ENCODE measurements around the gene THAP4.
A peak's percentile ranks its signal among the peaks of the same experiment; 100 is the strongest.

Gene THAP4

DNA sequence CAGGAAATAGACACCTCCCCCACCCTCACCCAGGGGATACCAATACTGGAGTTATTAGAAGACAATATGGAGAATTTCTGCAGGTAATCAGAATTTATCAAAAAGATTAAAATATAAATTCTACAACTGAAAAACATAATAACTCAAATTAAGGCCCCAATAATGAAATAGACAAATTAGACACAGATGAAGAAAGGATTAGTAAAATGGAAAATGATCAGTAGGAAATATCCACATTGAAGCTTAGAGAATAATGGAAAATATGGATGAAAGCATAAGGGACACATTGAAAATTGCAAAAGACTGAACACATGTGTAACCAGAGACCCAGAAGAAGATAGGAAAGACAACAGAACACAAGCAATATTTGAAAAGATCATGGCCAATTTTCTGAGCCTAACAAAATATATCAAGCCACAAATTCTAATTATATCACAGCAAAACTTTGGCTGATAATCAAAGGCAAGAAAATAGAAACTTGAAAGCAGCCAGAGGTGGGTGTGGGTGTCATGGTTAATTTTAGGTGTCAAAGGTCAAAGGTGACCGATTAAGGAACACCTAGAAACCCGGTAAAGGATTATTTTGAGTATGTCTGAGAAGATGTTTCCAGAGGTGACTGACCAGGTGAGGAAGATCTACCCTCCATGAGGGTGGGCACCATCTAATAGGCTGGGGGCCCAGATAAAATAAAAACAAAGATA is 50.2 kb downstream of the THAP4 start:
- TF ChIP-seq ZNF274 (IDR thresholded peaks at IDR 0.05; ENCODE audit: low read depth, low read length) (no peak), SUZ12 (IDR thresholded peaks at IDR 0.05; ENCODE audit: extremely low read depth, insufficient read depth, insufficient read length) (no peak), YY1 (IDR thresholded peaks at IDR 0.05; ENCODE audit: insufficient read depth, insufficient read length) (no peak)
- H3K36me3 ChIP-seq (ENCODE audit: insufficient read depth, insufficient read length, low read length), result peaks cover 74% of the 10 kb centered on the region
- H3K9me3 ChIP-seq (ENCODE audit: insufficient read depth, low read length), result peaks cover 34% of the 10 kb centered on the region
- H3K9ac ChIP-seq (ENCODE audit: insufficient read length, low read depth), result no peak overlapping the region
- H3K27me3 ChIP-seq (ENCODE audit: insufficient read depth, insufficient read length), result no peaks in the 10 kb centered on the region
- H3K4me3 ChIP-seq (ENCODE audit: insufficient read length, low read depth), result no peak overlapping the region
- peaks cover 5% of the 10 kb centered on the region for H3K4me1 ChIP-seq (ENCODE audit: insufficient read depth, insufficient read length)
- DNase-seq (ENCODE audit: low read depth, low spot score), result no peak

DNA sequence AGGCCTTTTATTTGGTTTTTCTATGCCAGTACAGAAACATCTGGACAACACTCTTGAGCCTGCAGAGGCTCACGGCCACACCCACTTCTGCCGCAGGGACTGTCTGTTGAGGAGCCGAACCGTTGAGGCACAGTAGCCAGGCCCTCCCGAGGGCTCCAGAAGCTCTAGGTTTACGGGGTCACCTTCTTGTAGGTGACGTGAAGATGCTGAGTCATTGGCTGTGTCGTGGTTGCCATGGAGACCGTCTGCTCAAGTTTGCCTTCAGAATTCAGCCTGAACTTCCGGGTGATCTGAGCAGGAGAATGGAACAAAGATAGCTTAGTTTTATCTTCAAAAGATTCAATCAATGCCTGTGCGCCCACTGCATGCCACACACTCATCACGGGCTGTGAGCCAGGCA is 52.5 kb downstream of the THAP4 start:
- no peak overlapping the region for H3K4me3 ChIP-seq (ENCODE audit: insufficient read length, low read depth)
- peaks cover 63% of the 10 kb centered on the region for H3K36me3 ChIP-seq (ENCODE audit: insufficient read depth, insufficient read length, low read length)
- peaks cover 42% of the 10 kb centered on the region for H3K9me3 ChIP-seq (ENCODE audit: insufficient read depth, low read length)
- no peak for TF ChIP-seq ZNF274 (IDR thresholded peaks at IDR 0.05; ENCODE audit: low read depth, low read length)
- TF ChIP-seq SUZ12 (IDR thresholded peaks at IDR 0.05; ENCODE audit: extremely low read depth, insufficient read depth, insufficient read length), result no peak
- TF ChIP-seq YY1 (IDR thresholded peaks at IDR 0.05; ENCODE audit: insufficient read depth, insufficient read length), result no peak
- H3K27me3 ChIP-seq (ENCODE audit: insufficient read depth, insufficient read length), result no peaks in the 10 kb centered on the region
- peak; percentile 25 for DNase-seq (ENCODE audit: low read depth, low spot score)
- peaks cover 5% of the 10 kb centered on the region for H3K4me1 ChIP-seq (ENCODE audit: insufficient read depth, insufficient read length)
- H3K9ac ChIP-seq (ENCODE audit: insufficient read length, low read depth), result no peak overlapping the region

DNA sequence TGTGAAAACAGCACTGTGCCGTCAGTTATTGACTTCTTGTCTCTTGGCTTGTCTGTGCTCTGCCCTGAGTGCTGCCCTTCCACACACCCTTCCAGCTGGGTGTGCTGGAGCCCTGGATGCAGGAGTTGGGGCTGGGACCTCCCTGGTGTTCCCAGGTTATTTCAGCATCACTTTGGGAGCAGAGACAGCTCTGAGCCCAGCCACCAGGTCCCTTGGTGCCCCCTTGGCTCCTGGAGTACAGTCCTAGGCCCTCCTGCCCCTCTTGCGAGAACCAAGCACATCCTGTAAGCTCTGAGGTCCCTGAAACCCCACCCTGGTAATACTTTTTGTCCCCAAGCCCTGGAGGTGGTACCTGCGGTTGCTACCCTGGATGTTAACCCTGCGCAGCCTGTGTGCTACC is 54.2 kb downstream of the THAP4 start:
- peaks cover 35% of the 10 kb centered on the region for H3K9me3 ChIP-seq (ENCODE audit: insufficient read depth, low read length)
- no peak for DNase-seq (ENCODE audit: low read depth, low spot score)
- no peak for TF ChIP-seq ZNF274 (IDR thresholded peaks at IDR 0.05; ENCODE audit: low read depth, low read length)
- no peak for TF ChIP-seq SUZ12 (IDR thresholded peaks at IDR 0.05; ENCODE audit: extremely low read depth, insufficient read depth, insufficient read length)
- TF ChIP-seq YY1 (IDR thresholded peaks at IDR 0.05; ENCODE audit: insufficient read depth, insufficient read length), result no peak
- H3K27me3 ChIP-seq (ENCODE audit: insufficient read depth, insufficient read length), result no peaks in the 10 kb centered on the region
- H3K4me1 ChIP-seq (ENCODE audit: insufficient read depth, insufficient read length), result peaks cover 5% of the 10 kb centered on the region
- no peak overlapping the region for H3K4me3 ChIP-seq (ENCODE audit: insufficient read length, low read depth)
- H3K9ac ChIP-seq (ENCODE audit: insufficient read length, low read depth), result no peak overlapping the region
- peaks cover 55% of the 10 kb centered on the region for H3K36me3 ChIP-seq (ENCODE audit: insufficient read depth, insufficient read length, low read length)

DNA sequence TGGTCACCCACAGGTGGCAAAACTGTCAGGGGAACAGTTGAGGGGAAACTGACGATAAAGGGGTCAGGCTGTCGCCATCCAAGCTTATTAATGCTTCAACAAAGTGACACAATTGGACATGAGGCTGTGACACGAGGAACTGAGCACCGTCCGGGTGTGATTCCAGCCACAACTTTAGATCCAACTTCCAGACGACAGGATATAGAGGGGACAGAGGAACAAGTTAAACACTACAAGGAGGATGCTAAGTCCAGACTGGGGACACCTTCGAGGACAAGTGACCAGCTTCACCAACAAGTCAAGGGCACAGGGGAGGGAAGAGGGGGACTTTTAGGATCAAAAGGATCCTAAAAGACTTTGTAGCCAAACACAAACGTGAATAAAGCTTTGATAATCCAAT is 54.6 kb downstream of the THAP4 start:
- Histone ChIP-seq H3K27me3 (ENCODE audit: insufficient read depth, insufficient read length) (no peaks in the 10 kb centered on the region), H3K36me3 (ENCODE audit: insufficient read depth, insufficient read length, low read length) (peaks cover 54% of the 10 kb centered on the region), H3K9me3 (ENCODE audit: insufficient read depth, low read length) (peaks cover 34% of the 10 kb centered on the region)

DNA sequence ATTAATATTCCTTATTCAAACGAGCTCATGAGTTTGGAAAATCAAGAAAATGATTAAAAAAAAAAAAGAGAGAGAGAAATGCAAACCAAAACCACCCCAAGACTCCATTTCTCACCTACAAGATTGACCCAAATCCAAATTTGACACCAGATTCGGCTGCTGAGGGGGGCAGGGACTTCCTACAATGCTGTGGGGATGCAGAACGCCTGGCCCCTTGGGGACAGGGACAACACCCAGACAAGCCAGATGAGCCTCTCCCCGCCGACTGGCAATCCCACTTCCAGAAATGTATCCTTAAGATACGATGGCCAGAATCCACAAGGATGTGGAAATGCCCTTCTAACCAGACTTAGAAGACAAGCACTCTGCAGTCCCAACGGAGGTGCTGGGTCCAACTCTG is 57.7 kb downstream of the THAP4 start:
- DNase-seq (ENCODE audit: low read depth, low spot score), result no peak
- H3K27me3 ChIP-seq (ENCODE audit: insufficient read depth, insufficient read length), result no peaks in the 10 kb centered on the region
- H3K4me1 ChIP-seq (ENCODE audit: insufficient read depth, insufficient read length), result peaks cover 8% of the 10 kb centered on the region
- H3K4me3 ChIP-seq (ENCODE audit: insufficient read length, low read depth), result no peak overlapping the region
- peaks cover 20% of the 10 kb centered on the region; the same call in 1 of the 2 replicates for H3K9me3 ChIP-seq (ENCODE audit: insufficient read depth, low read length)
- H3K36me3 ChIP-seq (ENCODE audit: insufficient read depth, insufficient read length, low read length), result peaks cover 33% of the 10 kb centered on the region
- no peak overlapping the region for H3K9ac ChIP-seq (ENCODE audit: insufficient read length, low read depth)
- TF ChIP-seq SUZ12 (IDR thresholded peaks at IDR 0.05; ENCODE audit: extremely low read depth, insufficient read depth, insufficient read length) (no peak), YY1 (IDR thresholded peaks at IDR 0.05; ENCODE audit: insufficient read depth, insufficient read length) (no peak), ZNF274 (IDR thresholded peaks at IDR 0.05; ENCODE audit: low read depth, low read length) (no peak)

More for the DNA sequence above, 54.6 kb downstream of the THAP4 start:
- H3K9ac ChIP-seq (ENCODE audit: insufficient read length, low read depth), result no peak overlapping the region
- H3K4me3 ChIP-seq (ENCODE audit: insufficient read length, low read depth), result no peak overlapping the region
- peaks cover 7% of the 10 kb centered on the region for H3K4me1 ChIP-seq (ENCODE audit: insufficient read depth, insufficient read length)
- no peak for TF ChIP-seq SUZ12 (IDR thresholded peaks at IDR 0.05; ENCODE audit: extremely low read depth, insufficient read depth, insufficient read length)
- no peak for TF ChIP-seq YY1 (IDR thresholded peaks at IDR 0.05; ENCODE audit: insufficient read depth, insufficient read length)
- TF ChIP-seq ZNF274 (IDR thresholded peaks at IDR 0.05; ENCODE audit: low read depth, low read length), result no peak
- no peak for DNase-seq (ENCODE audit: low read depth, low spot score)

DNA sequence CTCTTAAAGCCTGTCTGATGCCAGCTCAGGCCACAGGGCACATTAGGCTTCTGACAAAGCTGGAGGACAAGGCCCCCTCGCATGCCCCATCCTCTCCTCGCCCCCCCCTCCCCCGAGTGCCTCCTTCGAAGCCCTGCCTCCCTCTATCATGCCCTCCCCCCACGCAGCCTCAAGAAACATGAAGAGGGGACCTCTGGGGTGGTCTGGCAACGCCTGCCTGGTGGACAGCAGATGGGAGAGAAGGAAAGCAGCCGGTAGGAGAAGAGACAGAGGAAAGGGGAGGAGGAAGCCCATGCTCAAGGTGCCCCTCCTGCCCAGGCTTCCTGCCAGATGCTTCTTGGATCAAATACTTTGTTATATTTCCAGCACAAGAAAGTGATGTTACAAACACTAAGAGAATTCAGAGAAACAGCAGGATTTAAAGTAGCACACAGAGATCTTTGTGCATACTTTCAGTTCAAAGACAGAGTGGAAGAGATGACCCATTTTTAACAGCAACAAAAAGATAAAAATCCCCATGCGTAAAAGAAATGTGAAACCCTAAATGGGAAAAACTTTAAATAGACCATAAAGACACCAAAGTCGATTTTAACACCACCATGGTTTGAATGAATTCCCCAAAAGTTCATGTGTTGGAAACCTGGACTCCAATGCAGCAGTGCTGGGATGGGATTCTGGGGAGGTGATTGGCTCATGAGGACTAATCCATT is 59.4 kb downstream of the THAP4 start:
- H3K9me3 ChIP-seq (ENCODE audit: insufficient read depth, low read length), result peaks cover 15% of the 10 kb centered on the region; the same call in 1 of the 2 replicates
- no peaks in the 10 kb centered on the region for H3K27me3 ChIP-seq (ENCODE audit: insufficient read depth, insufficient read length)
- H3K4me1 ChIP-seq (ENCODE audit: insufficient read depth, insufficient read length), result peaks cover 8% of the 10 kb centered on the region
- no peak for TF ChIP-seq ZNF274 (IDR thresholded peaks at IDR 0.05; ENCODE audit: low read depth, low read length)
- no peak for TF ChIP-seq SUZ12 (IDR thresholded peaks at IDR 0.05; ENCODE audit: extremely low read depth, insufficient read depth, insufficient read length)
- no peak for TF ChIP-seq YY1 (IDR thresholded peaks at IDR 0.05; ENCODE audit: insufficient read depth, insufficient read length)
- no peak overlapping the region for H3K9ac ChIP-seq (ENCODE audit: insufficient read length, low read depth)
- peaks cover 30% of the 10 kb centered on the region for H3K36me3 ChIP-seq (ENCODE audit: insufficient read depth, insufficient read length, low read length)
- DNase-seq (ENCODE audit: low read depth, low spot score), result no peak
- no peak overlapping the region for H3K4me3 ChIP-seq (ENCODE audit: insufficient read length, low read depth)

DNA sequence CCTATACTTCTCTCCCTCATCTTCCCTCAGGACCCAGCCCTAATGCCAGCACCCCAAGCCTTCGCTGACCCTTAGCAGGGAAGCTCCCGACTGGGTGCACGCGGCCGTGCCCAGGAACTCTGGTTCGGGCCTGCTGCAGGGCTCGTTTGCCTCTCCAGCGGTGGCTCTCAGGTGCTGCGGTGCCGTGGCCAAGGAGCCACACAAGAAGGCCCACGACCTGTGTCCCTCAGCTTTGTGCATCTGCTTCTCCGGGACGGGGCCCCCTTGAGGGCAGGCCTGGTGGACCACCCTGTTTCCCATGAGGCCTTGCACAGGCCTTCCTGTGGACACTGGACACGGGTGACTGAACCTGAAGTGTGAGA is 60.7 kb downstream of the THAP4 start:
- no peak overlapping the region for H3K4me3 ChIP-seq (ENCODE audit: insufficient read length, low read depth)
- no peaks in the 10 kb centered on the region for H3K27me3 ChIP-seq (ENCODE audit: insufficient read depth, insufficient read length)
- H3K4me1 ChIP-seq (ENCODE audit: insufficient read depth, insufficient read length), result peaks cover 10% of the 10 kb centered on the region
- peaks cover 35% of the 10 kb centered on the region for H3K36me3 ChIP-seq (ENCODE audit: insufficient read depth, insufficient read length, low read length)
- 0 out of 2 replicates have a peak, but pooled peaks cover 9% of the 10 kb centered on the region for H3K9me3 ChIP-seq (ENCODE audit: insufficient read depth, low read length)
- no peak overlapping the region for H3K9ac ChIP-seq (ENCODE audit: insufficient read length, low read depth)
- TF ChIP-seq YY1 (IDR thresholded peaks at IDR 0.05; ENCODE audit: insufficient read depth, insufficient read length) (no peak), SUZ12 (IDR thresholded peaks at IDR 0.05; ENCODE audit: extremely low read depth, insufficient read depth, insufficient read length) (no peak), ZNF274 (IDR thresholded peaks at IDR 0.05; ENCODE audit: low read depth, low read length) (no peak)
- DNase-seq (ENCODE audit: low read depth, low spot score), result no peak

Data from NT2/D1 (cell line).